A673 (cell line): ENCODE measurements around the gene SMTNL1.

Experiments used
- EZH2 ChIP-seq: fragments of 200-600 bp; sonication (generic); IDR thresholded peaks from 2 replicates; pipeline ENCODE4 v1.6.1; 2017; ENCODE audit warnings: borderline replicate concordance, low read depth, mild to moderate bottlenecking, mixed read lengths, antibody characterized with exemption, low read length; ENCODE audit not compliant: poor library complexity, severe bottlenecking
- TF ChIP-seq, protein P1 (sequence below): fragments of 300-800, 200-600 bp; sonication (generic); conservative IDR thresholded peaks from 2 replicates; pipeline ENCODE4 v1.5.1; 2017; ENCODE audit warnings: low read depth, mild to moderate bottlenecking, antibody characterized with exemption, low read length, moderate library complexity, mixed read lengths

DNA sequence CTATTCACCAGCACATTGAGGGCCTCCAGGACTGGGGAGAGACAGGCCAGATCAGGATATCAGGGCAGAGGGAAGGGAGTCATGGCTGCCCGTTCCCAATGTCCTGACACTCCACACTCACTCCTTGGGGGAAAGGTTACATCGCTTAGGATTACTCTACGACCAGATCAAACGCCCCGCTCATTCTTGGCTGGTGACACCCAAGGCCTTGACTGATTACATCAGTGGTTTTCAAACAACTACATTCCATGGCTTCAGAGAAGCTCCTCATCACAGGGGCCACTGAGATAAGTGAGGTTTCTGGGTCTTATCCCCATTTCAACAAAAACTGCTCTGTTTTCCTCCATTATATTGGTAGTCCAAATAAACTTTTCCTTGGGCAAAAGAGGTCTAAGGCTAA, 15.1 kb downstream of the SMTNL1 start:
- TF ChIP-seq, protein P1, sequence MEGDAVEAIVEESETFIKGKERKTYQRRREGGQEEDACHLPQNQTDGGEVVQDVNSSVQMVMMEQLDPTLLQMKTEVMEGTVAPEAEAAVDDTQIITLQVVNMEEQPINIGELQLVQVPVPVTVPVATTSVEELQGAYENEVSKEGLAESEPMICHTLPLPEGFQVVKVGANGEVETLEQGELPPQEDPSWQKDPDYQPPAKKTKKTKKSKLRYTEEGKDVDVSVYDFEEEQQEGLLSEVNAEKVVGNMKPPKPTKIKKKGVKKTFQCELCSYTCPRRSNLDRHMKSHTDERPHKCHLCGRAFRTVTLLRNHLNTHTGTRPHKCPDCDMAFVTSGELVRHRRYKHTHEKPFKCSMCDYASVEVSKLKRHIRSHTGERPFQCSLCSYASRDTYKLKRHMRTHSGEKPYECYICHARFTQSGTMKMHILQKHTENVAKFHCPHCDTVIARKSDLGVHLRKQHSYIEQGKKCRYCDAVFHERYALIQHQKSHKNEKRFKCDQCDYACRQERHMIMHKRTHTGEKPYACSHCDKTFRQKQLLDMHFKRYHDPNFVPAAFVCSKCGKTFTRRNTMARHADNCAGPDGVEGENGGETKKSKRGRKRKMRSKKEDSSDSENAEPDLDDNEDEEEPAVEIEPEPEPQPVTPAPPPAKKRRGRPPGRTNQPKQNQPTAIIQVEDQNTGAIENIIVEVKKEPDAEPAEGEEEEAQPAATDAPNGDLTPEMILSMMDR, result no peak
- no peak for TF ChIP-seq EZH2
